ENCODE measurements around the gene HTT-AS. TPM values are rescaled to one million over a fixed set of nuclear protein-coding genes. Genes with fewer than 3 reads are reported as not detected.
A peak's percentile ranks its signal among the peaks of the same experiment; 100 is the strongest.

Gene HTT-AS
- total and polyA plus RNA-seq, 5 experiments from 2014 or later, result not detected

GRCh38 chr4:3083732-3084131 is 9.4 kb upstream of the HTT-AS start:
- Mint-ChIP-seq H3K9me3 (no peaks in the 10 kb centered on the region), H3K4me1 (peaks cover 24 to 55% (median 38%) of the 10 kb centered on the region in 4 donors), H3K36me3 (peaks cover 0 to 37% (median 7%) of the 10 kb centered on the region in 3 donors), H3K4me3 (peak overlapping the region in 1 of 10 donors; percentile 2), H3K27ac (no peak overlapping the region), H3K27me3 (no peaks in the 10 kb centered on the region)
- ATAC-seq (no peak), DNase-seq (no peak)
- POLR2A ChIA-PET, result no interaction called here

- DNase-seq (no peak), ATAC-seq (no peak)
- no peak overlapping the region for H3K4me3 Mint-ChIP-seq
- POLR2A ChIA-PET, result no interaction called here
- no peaks in the 10 kb centered on the region for H3K27me3 Mint-ChIP-seq
- peaks cover 0 to 30% (median 2%) of the 10 kb centered on the region in 3 donors for H3K36me3 Mint-ChIP-seq
- peaks cover 28 to 60% (median 40%) of the 10 kb centered on the region in 4 donors for H3K4me1 Mint-ChIP-seq
- H3K27ac Mint-ChIP-seq, result peak overlapping the region in 4 of 10 donors; percentile 4 to 78 (median 37)
- no peaks in the 10 kb centered on the region for H3K9me3 Mint-ChIP-seq
Measured at GRCh38 chr4:3082925-3083515, 8.7 kb upstream of the HTT-AS start.

GRCh38 chr4:3079694-3080123 is 5.4 kb upstream of the HTT-AS start:
- Mint-ChIP-seq H3K36me3 (peaks cover 0 to 17% (median 0%) of the 10 kb centered on the region in 3 donors), H3K27ac (peak overlapping the region in 2 of 10 donors; percentile 44 to 74), H3K9me3 (no peaks in the 10 kb centered on the region), H3K4me1 (peaks cover 27 to 66% (median 55%) of the 10 kb centered on the region in 4 donors), H3K27me3 (no peaks in the 10 kb centered on the region), H3K4me3 (peak overlapping the region in 4 of 10 donors; percentile 2 to 41 (median 12))
- no peak for ATAC-seq
- POLR2A ChIA-PET, result interaction anchor here (0.6 to 0.7 kb wide), 3 partner anchors 11 to 160 kb away, joined by 3 to 4 read pairs (median 4); no protein-coding TSS in a partner anchor
- DNase-seq, result no peak

- ATAC-seq (no peak), DNase-seq (no peak)
- Mint-ChIP-seq H3K4me3 (peak overlapping the region in 6 of 10 donors; percentile 20 to 67 (median 57)), H3K4me1 (peaks cover 22 to 54% (median 45%) of the 10 kb centered on the region in 4 donors), H3K27me3 (no peaks in the 10 kb centered on the region), H3K27ac (peak overlapping the region in 1 of 10 donors; percentile 3), H3K9me3 (no peaks in the 10 kb centered on the region), H3K36me3 (peaks cover 0 to 10% (median 0%) of the 10 kb centered on the region in 3 donors)
- POLR2A ChIA-PET, result no interaction called here
Measured at GRCh38 chr4:3077796-3078195, 3.5 kb upstream of the HTT-AS start.

- POLR2A ChIA-PET, result interaction anchor here (1.6 kb wide), 1 partner anchor 34 kb away, joined by 9 read pairs; no protein-coding TSS in a partner anchor
- Mint-ChIP-seq H3K4me1 (peaks cover 17 to 38% (median 34%) of the 10 kb centered on the region in 4 donors), H3K36me3 (peaks cover 0 to 6% (median 0%) of the 10 kb centered on the region in 3 donors), H3K9me3 (no peaks in the 10 kb centered on the region), H3K27me3 (no peaks in the 10 kb centered on the region), H3K4me3 (peak overlapping the region; percentile 82 to 91 (median 88)), H3K27ac (peak overlapping the region; percentile 29 to 92 (median 74))
- DNase-seq (no peak), ATAC-seq (no peak)
Measured at GRCh38 chr4:3075652-3075981, 1.3 kb upstream of the HTT-AS start.

- peaks cover 15 to 34% (median 32%) of the 10 kb centered on the region in 4 donors for H3K4me1 Mint-ChIP-seq
- peak overlapping the region; percentile 84 to 95 (median 88) for H3K4me3 Mint-ChIP-seq
- peak; percentile 5 to 67 (median 30) for DNase-seq
- POLR2A ChIA-PET, result interaction anchor here (0.6 to 1.7 kb wide), 4 partner anchors 33 to 656 kb away, joined by 3 to 9 read pairs (median 4); partner anchors contain the start of genes CFAP99, GRK4 and NOP14
- peaks cover 0 to 3% (median 0%) of the 10 kb centered on the region in 3 donors for H3K36me3 Mint-ChIP-seq
- H3K27me3 Mint-ChIP-seq, result no peaks in the 10 kb centered on the region
- ATAC-seq, result peak; percentile 28 to 31
- H3K27ac Mint-ChIP-seq, result peak overlapping the region; percentile 48 to 93 (median 87)
- no peaks in the 10 kb centered on the region for H3K9me3 Mint-ChIP-seq
Measured at GRCh38 chr4:3074846-3075651, 711 bp upstream of the HTT-AS start.

- H3K4me1 Mint-ChIP-seq, result peaks cover 10 to 22% (median 20%) of the 10 kb centered on the region in 4 donors
- H3K4me3 Mint-ChIP-seq, result peak overlapping the region in 9 of 10 donors; percentile 10 to 95 (median 57)
- no peaks in the 10 kb centered on the region for H3K9me3 Mint-ChIP-seq
- POLR2A ChIA-PET, result interaction anchor here (0.5 to 1.7 kb wide), 3 partner anchors 110 to 724 kb away, joined by 3 to 5 read pairs (median 4); partner anchors contain the start of genes GRK4 and NOP14
- peak overlapping the region in 2 of 10 donors; percentile 7 to 29 for H3K27ac Mint-ChIP-seq
- peak in 7 of 10 donors; percentile 3 to 68 (median 10) for DNase-seq
- H3K36me3 Mint-ChIP-seq, result peaks cover 0 to 3% (median 0%) of the 10 kb centered on the region in 3 donors
- ATAC-seq, result peak in 1 of 2 donors; percentile 60
- H3K27me3 Mint-ChIP-seq, result no peaks in the 10 kb centered on the region
Measured at GRCh38 chr4:3073158-3074077, 920 bp downstream of the HTT-AS start.

GRCh38 chr4:3071811-3072210 is 2.5 kb downstream of the HTT-AS start:
- POLR2A ChIA-PET, result no interaction called here

GRCh38 chr4:3070709-3071500 is 3.4 kb downstream of the HTT-AS start:
- POLR2A ChIA-PET, result no interaction called here
- H3K4me1 Mint-ChIP-seq, result peaks cover 3 to 9% (median 7%) of the 10 kb centered on the region in 4 donors
- ATAC-seq (no peak), DNase-seq (no peak)
- peaks cover 0 to 5% (median 5%) of the 10 kb centered on the region in 3 donors for H3K36me3 Mint-ChIP-seq
- H3K27me3 Mint-ChIP-seq, result no peaks in the 10 kb centered on the region
- H3K27ac Mint-ChIP-seq, result no peak overlapping the region
- no peak overlapping the region for H3K4me3 Mint-ChIP-seq
- H3K9me3 Mint-ChIP-seq, result peaks cover 0 to 5% (median 0%) of the 10 kb centered on the region in 9 donors

More at GRCh38 chr4:3071811-3072210, 2.5 kb downstream of the HTT-AS start:
- DNase-seq (no peak), ATAC-seq (no peak)
- H3K4me3 Mint-ChIP-seq, result peak overlapping the region in 3 of 10 donors; percentile 29 to 63 (median 47)
- peak overlapping the region in 3 of 10 donors; percentile 30 to 62 (median 34) for H3K27ac Mint-ChIP-seq
- H3K4me1 Mint-ChIP-seq, result peaks cover 4 to 14% (median 13%) of the 10 kb centered on the region in 4 donors
- H3K9me3 Mint-ChIP-seq, result peaks cover 0 to under 1% (median 0%) of the 10 kb centered on the region in 9 donors
- no peaks in the 10 kb centered on the region for H3K27me3 Mint-ChIP-seq
- peaks cover 0 to under 1% (median 0%) of the 10 kb centered on the region in 3 donors for H3K36me3 Mint-ChIP-seq

- ATAC-seq (no peak), DNase-seq (no peak)
- Mint-ChIP-seq H3K4me1 (no peaks in the 10 kb centered on the region), H3K36me3 (peaks cover 0 to 6% (median 5%) of the 10 kb centered on the region in 3 donors), H3K9me3 (peaks cover 0 to 11% (median 0%) of the 10 kb centered on the region in 9 donors), H3K4me3 (no peak overlapping the region), H3K27me3 (no peaks in the 10 kb centered on the region), H3K27ac (peak overlapping the region in 1 of 10 donors; percentile 46)
- POLR2A ChIA-PET, result no interaction called here
Measured at GRCh38 chr4:3069661-3070199, 4.6 kb downstream of the HTT-AS start.

GRCh38 chr4:3067473-3068001 is 6.8 kb downstream of the HTT-AS start:
- DNase-seq, result no peak
- H3K4me3 Mint-ChIP-seq, result no peak overlapping the region
- H3K9me3 Mint-ChIP-seq, result peaks cover 0 to 11% (median 0%) of the 10 kb centered on the region in 9 donors
- peaks cover 0 to 1% (median 0%) of the 10 kb centered on the region in 4 donors for H3K4me1 Mint-ChIP-seq
- ATAC-seq, result no peak
- peaks cover under 1 to 9% (median 5%) of the 10 kb centered on the region in 3 donors for H3K36me3 Mint-ChIP-seq
- H3K27me3 Mint-ChIP-seq, result peaks cover 0 to 9% (median 0%) of the 10 kb centered on the region in 5 donors
- H3K27ac Mint-ChIP-seq, result no peak overlapping the region
- POLR2A ChIA-PET, result no interaction called here

All from naive thymus-derived CD8-positive, alpha-beta T cell (primary cell).